AG04449 (cell line): ENCODE results near the gene ADAMTSL3.
"Not testable (repeated sequence)": the region's sequence is repeated elsewhere in the genome, so short reads cannot be mapped to it uniquely, and the experiment has no call there.

Source experiments
- CTCF ChIA-PET: fragments of 350-600 bp; formaldehyde crosslinking; extraction: SDS; loops from one replicate; lab custom pipeline; 2021; ENCODE audit warnings: antibody characterized with exemption; lab: Yijun Ruan, JAX
- POLR2A ChIA-PET: fragments of 400-600, 350-600 bp; formaldehyde crosslinking; extraction: SDS; loops from one replicate; lab custom pipeline; 2020; ENCODE audit warnings: antibody characterized with exemption, inconsistent platforms; lab: Yijun Ruan, JAX
- DNase-seq: peaks from one replicate; pipeline ENCODE4 v3.0.0-alpha.2; 2010; ENCODE audit warnings: low read depth, low spot score
- H3K4me3 ChIP-seq: 2 replicates; pipeline ENCODE4 v1.5.1; 2011; ENCODE audit warnings: low read depth, mild to moderate bottlenecking, control low read depth, low read length
- CTCF ChIP-seq: IDR thresholded peaks from one replicate; pipeline ENCODE4 v1.5.1; 2011; ENCODE audit warnings: mild to moderate bottlenecking, moderate library complexity, low read length, control low read depth, inconsistent platforms; ENCODE audit not compliant: insufficient read depth; ENCODE audit errors: missing control alignments

The ADAMTSL3 gene

DNA sequence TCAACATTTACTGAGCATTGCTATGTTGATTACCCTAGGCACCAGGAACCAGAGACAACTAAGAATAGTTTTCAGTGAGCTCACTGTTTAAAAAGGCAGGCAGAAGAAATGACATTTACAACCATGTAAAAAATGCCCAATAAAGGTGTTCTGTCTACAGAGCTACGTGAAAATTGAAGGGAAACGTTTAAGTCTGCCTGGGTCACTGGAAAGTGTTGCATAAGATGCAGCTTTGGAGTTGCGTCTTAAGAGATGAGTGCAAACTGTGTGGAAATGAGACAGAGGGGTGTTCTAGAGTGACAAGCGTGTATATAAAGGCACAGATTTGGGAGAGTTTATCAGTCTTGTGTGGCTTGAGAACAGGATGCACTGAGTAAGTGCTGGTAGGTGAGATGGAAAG is 303.0 kb downstream of the ADAMTSL3 start:
- no peak for DNase-seq
- no peak overlapping the region for H3K4me3 ChIP-seq
- TF ChIP-seq CTCF, result no peak
- ChIA-PET CTCF (no interaction called here), POLR2A (no interaction called here)

DNA sequence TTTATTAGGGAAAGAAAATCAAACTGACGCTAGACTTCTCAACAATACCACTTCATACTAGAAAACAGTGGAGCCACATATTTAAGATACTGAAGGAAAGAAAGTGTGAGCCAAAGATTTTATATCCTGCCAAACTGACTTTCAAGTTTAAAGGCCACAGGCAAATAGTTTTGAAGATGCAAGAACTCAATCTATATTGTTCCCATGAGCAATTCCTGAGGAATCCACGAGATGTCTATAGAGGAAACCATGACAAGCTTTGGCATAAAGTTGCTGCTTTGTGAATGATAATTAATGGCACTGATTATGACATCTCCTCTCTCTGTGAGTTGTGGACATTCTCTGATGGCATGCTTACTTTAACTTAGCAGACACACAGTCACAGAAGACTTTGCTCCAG is 305.6 kb downstream of the ADAMTSL3 start:
- ChIA-PET CTCF (no interaction called here), POLR2A (no interaction called here)
- DNase-seq, result no peak
- no peak overlapping the region for H3K4me3 ChIP-seq
- no peak for TF ChIP-seq CTCF

DNA sequence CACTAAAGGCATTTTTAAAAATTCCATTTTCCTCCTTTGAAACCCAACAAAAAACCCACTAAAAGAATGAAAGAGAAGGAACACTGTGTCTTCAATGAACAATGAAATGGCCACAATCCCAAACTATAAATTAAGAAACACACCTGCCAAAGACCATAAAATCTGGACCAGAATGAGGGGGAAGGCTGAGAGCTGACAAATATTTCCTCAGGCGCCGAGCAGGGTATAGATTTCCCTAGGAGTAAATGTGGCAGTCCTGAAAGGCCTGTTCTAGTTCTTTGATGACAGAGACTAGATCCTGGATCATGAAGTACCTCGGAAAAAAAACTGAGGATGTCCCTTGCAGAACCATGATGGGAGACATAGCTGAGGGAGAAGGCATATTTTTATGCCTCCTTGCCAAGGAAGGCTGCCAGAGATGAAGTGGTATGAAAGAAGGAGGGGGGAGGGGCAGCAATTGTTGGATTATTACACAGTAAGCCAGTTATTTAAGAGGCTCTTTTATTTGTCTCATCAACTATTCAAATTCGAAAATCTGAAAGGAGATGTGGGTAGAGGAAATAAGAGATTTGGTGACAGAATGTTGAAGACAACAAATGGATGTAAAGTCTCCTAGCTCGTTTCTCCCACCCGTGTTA is 306.4 kb downstream of the ADAMTSL3 start:
- TF ChIP-seq CTCF, result no peak
- ChIA-PET CTCF (no interaction called here), POLR2A (no interaction called here)
- DNase-seq, result no peak
- no peak overlapping the region for H3K4me3 ChIP-seq

DNA sequence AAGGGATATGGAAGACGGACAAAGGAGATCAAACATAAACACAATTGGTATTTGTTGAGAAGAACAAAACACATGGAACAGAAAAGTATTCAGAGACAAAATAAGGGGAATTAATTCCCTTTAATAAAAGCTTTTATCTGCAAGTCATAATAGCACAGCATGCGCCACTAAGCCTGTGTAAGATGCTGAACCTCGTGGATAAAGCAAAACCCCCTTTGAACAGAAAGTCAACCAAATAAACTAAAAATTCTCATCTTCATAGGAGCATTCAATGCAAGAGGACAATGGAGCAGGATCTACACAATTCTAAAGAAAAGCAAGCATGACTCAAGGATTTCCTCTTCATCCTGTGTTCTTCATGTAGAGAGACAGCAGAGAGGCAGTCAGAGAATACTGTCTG is 307.4 kb downstream of the ADAMTSL3 start:
- ChIA-PET POLR2A (no interaction called here), CTCF (no interaction called here)
- no peak for DNase-seq
- no peak for TF ChIP-seq CTCF
- H3K4me3 ChIP-seq, result no peak overlapping the region

GRCh38 chr15:83964967-83965366 is 311.0 kb downstream of the ADAMTSL3 start:
- H3K4me3 ChIP-seq, CTCF ChIA-PET, POLR2A ChIA-PET, DNase-seq: not testable (repeated sequence)

DNA sequence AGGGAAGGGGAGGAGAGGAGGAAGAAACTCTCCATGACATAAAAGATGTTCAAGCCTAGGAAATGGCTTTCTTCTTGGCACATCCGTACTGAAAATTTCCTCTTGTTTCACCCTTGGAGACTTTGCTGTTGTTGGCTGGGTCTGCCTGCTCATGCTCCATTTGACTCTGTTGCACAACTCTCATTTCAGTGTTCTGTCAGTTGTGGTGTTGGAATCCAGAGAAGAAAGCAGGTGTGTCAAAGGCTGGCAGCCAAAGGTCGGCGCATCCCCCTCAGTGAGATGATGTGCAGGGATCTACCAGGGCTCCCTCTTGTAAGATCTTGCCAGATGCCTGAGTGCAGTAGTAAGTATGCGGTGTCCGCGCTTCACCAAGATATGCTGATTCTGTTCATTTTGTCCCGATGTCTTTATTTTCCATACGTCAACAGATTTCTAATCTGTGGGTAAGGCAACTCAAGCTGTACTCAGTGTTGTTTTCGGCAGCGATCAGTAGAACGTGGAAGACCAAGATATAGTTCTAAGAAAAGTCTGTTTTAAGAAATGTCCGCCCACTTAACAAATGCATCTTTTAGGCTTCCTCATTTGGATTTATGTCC is 316.5 kb downstream of the ADAMTSL3 start:
- DNase-seq, result no peak
- ChIA-PET CTCF (no interaction called here), POLR2A (no interaction called here)
- H3K4me3 ChIP-seq, result no peak overlapping the region
- TF ChIP-seq CTCF, result no peak

GRCh38 chr15:83971992-83972391 is 318.1 kb downstream of the ADAMTSL3 start:
- CTCF ChIA-PET, result no interaction called here
- POLR2A ChIA-PET, result no interaction called here
- no peak for TF ChIP-seq CTCF
- no peak for DNase-seq
- H3K4me3 ChIP-seq, result no peak overlapping the region
